ENCODE data around the gene DNAI1.

DNA sequence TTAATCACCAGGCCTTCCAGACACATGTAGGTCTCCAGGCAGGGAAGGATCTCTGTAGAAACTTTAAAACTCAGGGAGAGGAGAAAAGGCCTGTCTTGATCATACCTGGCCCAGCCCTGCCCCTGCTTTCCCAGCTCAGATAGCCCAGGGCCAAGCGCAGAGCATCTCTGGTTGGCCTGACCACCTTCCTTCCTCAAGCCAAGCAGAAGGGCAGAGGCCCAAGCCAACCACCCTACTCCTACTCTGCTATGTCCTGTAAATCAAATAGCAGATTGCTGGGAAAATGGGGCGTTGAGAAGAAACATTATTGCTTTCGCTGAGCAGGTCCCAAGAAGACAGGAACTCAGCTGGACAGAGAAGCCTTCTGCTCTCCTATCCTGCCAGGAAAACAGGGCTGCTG, 49.9 kb downstream of the DNAI1 start:
- TF ChIP-seq, protein P1, sequence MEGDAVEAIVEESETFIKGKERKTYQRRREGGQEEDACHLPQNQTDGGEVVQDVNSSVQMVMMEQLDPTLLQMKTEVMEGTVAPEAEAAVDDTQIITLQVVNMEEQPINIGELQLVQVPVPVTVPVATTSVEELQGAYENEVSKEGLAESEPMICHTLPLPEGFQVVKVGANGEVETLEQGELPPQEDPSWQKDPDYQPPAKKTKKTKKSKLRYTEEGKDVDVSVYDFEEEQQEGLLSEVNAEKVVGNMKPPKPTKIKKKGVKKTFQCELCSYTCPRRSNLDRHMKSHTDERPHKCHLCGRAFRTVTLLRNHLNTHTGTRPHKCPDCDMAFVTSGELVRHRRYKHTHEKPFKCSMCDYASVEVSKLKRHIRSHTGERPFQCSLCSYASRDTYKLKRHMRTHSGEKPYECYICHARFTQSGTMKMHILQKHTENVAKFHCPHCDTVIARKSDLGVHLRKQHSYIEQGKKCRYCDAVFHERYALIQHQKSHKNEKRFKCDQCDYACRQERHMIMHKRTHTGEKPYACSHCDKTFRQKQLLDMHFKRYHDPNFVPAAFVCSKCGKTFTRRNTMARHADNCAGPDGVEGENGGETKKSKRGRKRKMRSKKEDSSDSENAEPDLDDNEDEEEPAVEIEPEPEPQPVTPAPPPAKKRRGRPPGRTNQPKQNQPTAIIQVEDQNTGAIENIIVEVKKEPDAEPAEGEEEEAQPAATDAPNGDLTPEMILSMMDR (IDR thresholded peaks at IDR 0.05) = no peak
- TF ChIP-seq EZH2 (IDR thresholded peaks at IDR 0.05) (no peak), EZH2phosphoT487 (IDR thresholded peaks at IDR 0.05) (no peak)
